DMS53 treated with DMSO at 0.1 percent for 48 hours (cell line): ENCODE data around the gene RNF220.
A peak's percentile ranks its signal among the peaks of the same experiment; 100 is the strongest.
"Not testable (repeated sequence)": the region's sequence is repeated elsewhere in the genome, so short reads cannot be mapped to it uniquely, and the experiment has no call there.

Experiments used
- DNase-seq: peaks from one replicate; lab custom pipeline; 2025; ENCODE audit not compliant: unreplicated experiment; lab: John Stamatoyannopoulos, UW

The RNF220 gene

DNA sequence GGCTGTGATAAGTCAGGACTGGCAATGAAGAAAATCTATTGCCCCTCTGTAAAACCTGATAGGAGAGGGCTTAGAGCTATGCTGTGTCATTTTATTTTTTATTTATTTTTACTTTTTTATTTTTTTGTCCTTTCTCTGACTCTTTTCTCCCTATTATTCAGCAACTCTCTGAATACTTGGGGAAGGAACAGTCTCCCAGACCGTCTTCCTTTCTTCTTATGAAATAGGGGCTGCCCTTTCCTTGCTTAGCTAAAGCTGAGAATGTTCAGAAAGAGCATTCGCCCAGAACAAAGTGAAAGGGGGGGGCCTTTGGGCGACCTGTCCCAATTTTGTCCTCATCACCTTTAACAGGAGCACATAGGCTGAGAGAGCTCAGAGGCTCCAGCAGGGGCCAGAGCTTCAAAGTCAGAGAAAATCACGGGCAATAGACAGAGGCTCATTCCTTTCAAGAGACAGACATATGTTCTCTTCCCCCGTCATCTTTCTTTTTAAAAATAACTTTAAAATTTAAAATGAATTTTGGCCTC lies 80.9 kb downstream of the RNF220 start:
- DNase-seq = no peak

GRCh38 chr1:44489481-44489880 lies 84.4 kb downstream of the RNF220 start:
- DNase-seq = no peak

DNA sequence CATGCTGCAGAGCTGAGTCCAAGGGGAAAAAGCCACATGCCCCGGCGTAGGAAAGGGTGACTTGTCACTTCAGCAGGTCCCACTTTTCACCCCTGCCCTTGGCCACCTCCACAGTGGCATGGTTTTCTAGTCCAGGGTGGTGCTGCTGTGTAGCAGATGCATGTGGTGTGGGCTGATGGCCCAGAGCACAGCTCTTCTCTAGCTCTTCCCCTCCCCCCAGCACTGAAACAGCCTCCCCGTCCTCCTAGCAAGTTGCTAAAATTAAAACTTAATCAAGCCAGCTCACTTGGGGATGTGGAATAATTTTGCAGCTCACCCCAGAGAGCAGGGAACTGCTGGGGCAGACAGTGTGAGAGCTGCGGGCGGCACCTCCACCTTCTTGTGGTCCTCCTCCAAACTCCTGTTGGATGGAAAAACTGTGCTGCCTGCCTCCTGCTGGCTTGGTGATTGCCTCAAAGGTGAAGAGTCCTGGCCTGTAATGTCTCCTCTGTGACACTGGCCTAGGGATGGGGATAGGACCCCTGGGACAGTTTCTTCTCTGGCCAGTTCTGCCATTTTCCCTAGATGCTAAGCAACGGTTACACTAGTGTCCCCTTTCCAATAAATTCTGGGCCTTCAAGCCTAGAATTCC lies 91.6 kb downstream of the RNF220 start:
- DNase-seq = no peak

- DNase-seq = no peak
Observed at GRCh38 chr1:44497422-44498170, 92.5 kb downstream of the RNF220 start.

DNA sequence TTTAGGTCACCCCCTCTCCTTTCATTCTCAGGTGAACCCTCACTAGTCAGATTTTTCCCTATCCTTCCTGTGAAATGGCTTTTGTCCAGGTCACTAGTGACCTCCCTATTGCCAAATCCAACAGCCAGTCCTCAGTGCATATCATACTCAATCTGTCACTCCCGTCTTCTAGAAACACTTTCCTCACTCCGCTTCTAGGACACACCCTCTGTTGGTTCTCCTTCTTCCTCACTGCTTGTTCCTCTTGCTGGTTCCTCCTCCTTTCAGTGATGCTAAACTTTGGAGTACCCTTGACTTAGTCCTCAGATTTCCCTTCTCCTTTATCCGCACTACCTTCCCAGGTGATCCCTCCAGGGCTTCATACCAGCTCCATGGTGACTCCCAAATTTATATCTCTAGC lies 94.3 kb downstream of the RNF220 start:
- DNase-seq = no peak

GRCh38 chr1:44500181-44501046 lies 95.4 kb downstream of the RNF220 start:
- DNase-seq = no peak

GRCh38 chr1:44501047-44501890 lies 96.2 kb downstream of the RNF220 start:
- DNase-seq = no peak

DNA sequence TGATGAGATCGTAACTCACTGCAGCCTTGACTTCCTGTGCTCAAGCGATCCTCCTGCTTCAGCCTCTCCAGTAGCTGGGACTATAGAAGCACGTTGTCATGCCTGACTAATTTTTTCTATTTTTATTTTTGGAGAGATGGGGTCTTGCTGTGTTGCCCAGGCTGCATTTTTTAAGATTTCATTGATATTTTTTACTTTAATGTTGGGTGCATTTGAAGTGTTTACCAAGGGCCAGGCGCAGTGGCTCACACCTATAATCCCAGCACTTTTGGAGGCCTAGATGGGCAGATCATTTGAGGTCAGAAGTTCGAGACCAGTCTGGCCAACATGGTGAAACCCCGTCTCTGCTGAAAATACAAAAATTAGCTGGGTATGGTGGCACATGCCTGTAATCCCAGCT lies 97.8 kb downstream of the RNF220 start:
- not testable (repeated sequence) for DNase-seq

DNA sequence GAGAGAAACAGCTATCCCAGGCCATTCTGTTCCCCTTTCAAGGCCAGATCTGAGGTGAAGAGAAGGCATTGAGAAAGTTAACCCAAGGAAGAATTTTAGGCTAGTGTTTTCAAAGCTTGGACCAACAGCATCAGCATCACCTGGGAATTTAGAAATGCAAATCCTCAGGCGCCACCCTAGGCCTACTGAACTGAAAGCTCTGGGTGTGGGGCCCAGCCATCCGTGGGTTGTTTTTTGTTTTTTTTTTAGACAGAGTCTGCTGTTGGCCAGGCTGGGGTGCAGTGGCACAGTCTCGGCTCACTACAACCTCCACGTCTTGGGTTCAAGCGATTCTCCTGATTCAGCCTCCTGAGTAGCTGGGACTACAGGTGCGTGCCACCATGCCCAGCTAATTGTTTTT lies 98.6 kb downstream of the RNF220 start:
- DNase-seq = no peak

DNA sequence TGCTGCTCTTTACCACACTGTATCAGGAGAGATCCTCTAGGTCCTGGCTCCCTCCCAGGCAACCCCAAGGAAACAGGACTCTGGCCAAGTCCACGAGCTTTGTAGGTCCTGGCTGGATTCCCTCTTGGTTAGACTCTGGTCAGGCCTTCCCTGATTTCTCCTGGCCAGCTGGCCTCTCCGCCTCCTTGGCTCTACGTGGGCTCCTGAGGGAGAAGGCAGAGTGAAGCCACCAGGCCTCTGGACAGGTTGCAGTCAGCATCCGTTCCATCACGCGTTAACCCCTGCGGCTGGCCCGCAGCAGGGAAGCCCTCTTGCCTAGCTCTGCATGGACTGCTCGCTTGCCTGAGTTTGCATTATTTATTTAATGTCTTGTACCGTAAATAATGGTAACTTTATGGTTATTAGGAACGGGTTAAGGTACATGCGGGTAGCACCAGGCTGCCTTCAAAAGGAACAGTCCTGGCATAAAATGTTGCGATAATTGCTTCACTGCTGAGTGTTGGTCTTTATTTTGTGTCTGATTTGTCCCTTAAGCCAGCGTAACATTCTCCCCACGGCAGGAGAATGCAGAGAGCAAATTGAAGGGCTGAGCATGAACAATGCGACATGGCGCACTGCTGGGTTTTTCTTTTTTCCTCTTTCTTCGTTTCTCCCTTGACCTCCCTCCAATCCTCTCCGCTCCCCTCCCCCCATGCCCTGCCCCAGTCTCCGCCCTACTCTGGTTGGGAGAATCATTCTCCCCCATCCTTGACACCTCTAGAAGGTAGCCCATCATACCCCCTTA lies 100.3 kb downstream of the RNF220 start:
- no peak for DNase-seq

- no peak for DNase-seq
Observed at GRCh38 chr1:44507490-44508396, 102.7 kb downstream of the RNF220 start.

- DNase-seq = no peak
Observed at GRCh38 chr1:44508397-44508745, 103.3 kb downstream of the RNF220 start.

- DNase-seq = no peak
Observed at GRCh38 chr1:44511363-44511762, 106.3 kb downstream of the RNF220 start.

- no peak for DNase-seq
Observed at GRCh38 chr1:44511769-44512168, 106.7 kb downstream of the RNF220 start.

- no peak for DNase-seq
Observed at GRCh38 chr1:44512313-44512885, 107.3 kb downstream of the RNF220 start.

- DNase-seq = no peak
Observed at GRCh38 chr1:44513111-44513510, 108.1 kb downstream of the RNF220 start.

DNA sequence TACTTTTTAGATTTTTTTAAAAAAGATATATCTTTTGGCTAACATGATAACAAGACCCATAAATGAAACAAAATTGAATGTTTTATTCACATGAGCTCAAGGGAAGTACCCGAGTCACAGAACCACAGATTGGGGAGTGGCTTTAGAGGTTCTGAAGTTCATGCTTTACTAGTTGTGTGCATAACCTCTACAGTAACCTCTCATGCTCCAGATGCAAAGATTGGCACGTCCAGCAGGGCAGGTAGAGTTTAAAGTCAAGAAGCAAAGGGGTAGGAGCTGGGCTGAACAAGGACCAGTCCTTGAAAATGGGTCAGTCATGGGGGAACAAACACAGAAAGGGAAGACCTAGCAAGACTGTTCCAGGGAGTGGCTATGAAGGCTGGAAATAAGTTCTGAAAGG lies 109.6 kb downstream of the RNF220 start:
- no peak for DNase-seq

- peak; percentile 16 for DNase-seq
Observed at GRCh38 chr1:44515416-44515815, 110.4 kb downstream of the RNF220 start.
